Neural cell (in vitro differentiated cells): Measurements from ENCODE around the gene GON7.

Source experiments
- EP300 ChIP-seq: fragments of 450-650 bp; conservative IDR thresholded peaks from 2 replicates; pipeline ENCODE4 v1.6.1; 2014; ENCODE audit warnings: antibody characterized with exemption, mild to moderate bottlenecking, moderate library complexity; ENCODE audit not compliant: poor library complexity, severe bottlenecking
- EZH2 ChIP-seq: fragments of 200-600, 300-800 bp; shearing (Covaris generic), sonication (generic); IDR thresholded peaks from 2 replicates; pipeline ENCODE4 v1.6.1; 2014; ENCODE audit warnings: antibody characterized with exemption, low read length, borderline replicate concordance, mild to moderate bottlenecking; ENCODE audit not compliant: insufficient read depth, poor library complexity, severe bottlenecking
- POLR2AphosphoS5 ChIP-seq: IDR thresholded peaks from 2 replicates; pipeline ENCODE4 v1.6.1; 2012
- TF ChIP-seq, protein P1 (sequence below): fragments of 450-650 bp; IDR thresholded peaks from 2 replicates; pipeline ENCODE4 v1.5.1; 2014; ENCODE audit warnings: antibody characterized with exemption, mild to moderate bottlenecking, moderate library complexity; ENCODE audit not compliant: poor library complexity, severe bottlenecking

DNA sequence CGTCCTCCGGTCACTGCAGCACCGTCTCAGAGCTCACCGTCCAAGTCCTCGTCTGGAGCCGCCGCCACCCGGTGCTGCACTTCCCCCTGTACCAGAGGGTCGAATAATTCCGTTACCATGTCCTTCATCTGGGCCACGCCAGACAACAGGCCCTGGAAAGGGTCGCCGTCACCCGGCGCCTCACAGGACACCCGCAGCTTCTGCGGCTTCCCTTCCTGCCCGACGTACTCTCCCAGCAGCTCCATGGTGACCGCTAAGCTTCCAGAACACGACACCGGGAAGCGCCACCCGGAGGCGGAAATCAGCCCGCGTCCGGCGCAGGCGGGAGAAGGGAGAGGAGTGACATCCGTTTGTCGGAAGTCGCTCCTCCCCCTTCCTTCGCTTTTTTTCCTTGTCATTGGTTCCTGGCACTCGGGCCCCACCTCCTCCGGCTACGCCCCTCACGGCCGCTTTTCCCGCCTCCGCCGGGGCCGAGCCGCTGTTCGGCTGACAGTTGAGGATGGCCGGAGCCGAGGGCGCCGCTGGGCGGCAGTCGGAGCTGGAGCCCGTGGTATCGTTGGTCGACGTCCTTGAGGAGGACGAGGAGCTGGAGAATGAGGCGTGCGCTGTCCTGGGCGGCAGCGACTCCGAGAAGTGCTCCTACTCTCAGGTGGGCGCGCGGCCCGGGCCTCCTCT lies at the start of gene GON7, which contains the start of gene UBR7:
- TF ChIP-seq, protein P1, sequence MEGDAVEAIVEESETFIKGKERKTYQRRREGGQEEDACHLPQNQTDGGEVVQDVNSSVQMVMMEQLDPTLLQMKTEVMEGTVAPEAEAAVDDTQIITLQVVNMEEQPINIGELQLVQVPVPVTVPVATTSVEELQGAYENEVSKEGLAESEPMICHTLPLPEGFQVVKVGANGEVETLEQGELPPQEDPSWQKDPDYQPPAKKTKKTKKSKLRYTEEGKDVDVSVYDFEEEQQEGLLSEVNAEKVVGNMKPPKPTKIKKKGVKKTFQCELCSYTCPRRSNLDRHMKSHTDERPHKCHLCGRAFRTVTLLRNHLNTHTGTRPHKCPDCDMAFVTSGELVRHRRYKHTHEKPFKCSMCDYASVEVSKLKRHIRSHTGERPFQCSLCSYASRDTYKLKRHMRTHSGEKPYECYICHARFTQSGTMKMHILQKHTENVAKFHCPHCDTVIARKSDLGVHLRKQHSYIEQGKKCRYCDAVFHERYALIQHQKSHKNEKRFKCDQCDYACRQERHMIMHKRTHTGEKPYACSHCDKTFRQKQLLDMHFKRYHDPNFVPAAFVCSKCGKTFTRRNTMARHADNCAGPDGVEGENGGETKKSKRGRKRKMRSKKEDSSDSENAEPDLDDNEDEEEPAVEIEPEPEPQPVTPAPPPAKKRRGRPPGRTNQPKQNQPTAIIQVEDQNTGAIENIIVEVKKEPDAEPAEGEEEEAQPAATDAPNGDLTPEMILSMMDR = peak; percentile 76
- TF ChIP-seq EZH2 (no peak), EP300 (peak; percentile 54), POLR2AphosphoS5 (peak; percentile 69)
